Coronary artery (tissue), 2 donors: ENCODE results near the gene PLK5.
A peak's percentile ranks its signal among the peaks of the same experiment; 100 is the strongest.

Experiments used
- DNase-seq: peaks from one replicate; pipeline ENCODE4 v3.0.0-alpha.2; 2017; ENCODE audit warnings: low spot score
- H3K27ac ChIP-seq, 2 donors: fragments of 200-600 bp; sonication (generic); one replicate each; pipeline ENCODE4 v1.5.1; 2016 to 2019
- H3K4me3 ChIP-seq: fragments of 200-600 bp; sonication (generic); 2 replicates; pipeline ENCODE4 v1.5.1; 2016; ENCODE audit warnings: mild to moderate bottlenecking, moderate library complexity
- CTCF ChIP-seq: fragments of 200-600 bp; sonication (generic); IDR thresholded peaks from one replicate; pipeline ENCODE4 v1.5.1; 2019; ENCODE audit warnings: antibody characterized with exemption

PLK5 gene

GRCh38 chr19:1488282-1488601 is 35.6 kb upstream of the PLK5 start:
- Histone ChIP-seq H3K27ac (no peak overlapping the region), H3K4me3 (no peak overlapping the region)
- no peak for TF ChIP-seq CTCF
- no peak for DNase-seq

GRCh38 chr19:1489463-1490310 is 34.2 kb upstream of the PLK5 start:
- peak; percentile 87 for DNase-seq
- Histone ChIP-seq H3K4me3 (peak overlapping the region; percentile 73), H3K27ac (peak overlapping the region; percentile 66 to 84)
- no peak for TF ChIP-seq CTCF

- Histone ChIP-seq H3K27ac (peak within 1 kb of the TSS; percentile 66 to 84), H3K4me3 (peak within 1 kb of the TSS; percentile 73)
- DNase-seq, result peak; percentile 100
- no peak for TF ChIP-seq CTCF
Measured at GRCh38 chr19:1490311-1491113, 33.4 kb upstream of the PLK5 start, which contains the start of gene PCSK4. Gene PCSK4 (minus strand): TSS chr19:1490350. CDS start chr19:1490346, 4 bp downstream.

- Histone ChIP-seq H3K4me3 (peak within 1 kb of the TSS; percentile 73), H3K27ac (peak within 1 kb of the TSS; percentile 66 to 84)
- no peak for DNase-seq
- TF ChIP-seq CTCF, result no peak
Measured at GRCh38 chr19:1491114-1491848, 32.6 kb upstream of the PLK5 start, which contains the start of gene REEP6. Gene REEP6 (plus strand): TSS chr19:1491181. CDS start chr19:1491270, 89 bp downstream.

- TF ChIP-seq CTCF, result no peak
- Histone ChIP-seq H3K27ac (no peak overlapping the region), H3K4me3 (peak overlapping the region; percentile 73)
- no peak for DNase-seq
Measured at GRCh38 chr19:1491849-1492170, 32.1 kb upstream of the PLK5 start.

GRCh38 chr19:1492474-1493006 is 31.3 kb upstream of the PLK5 start:
- Histone ChIP-seq H3K27ac (no peak overlapping the region), H3K4me3 (no peak overlapping the region)
- no peak for DNase-seq

More at GRCh38 chr19:1492474-1493006, 31.3 kb upstream of the PLK5 start:
- TF ChIP-seq CTCF, result no peak
